C4-2B (cell line): ENCODE data around the gene RNF123.

ENCODE experiments used
- ZFX ChIP-seq: fragments of 450-650 bp; IDR thresholded peaks from 2 replicates; pipeline ENCODE4 v1.6.1; 2017
- TF ChIP-seq, protein P1 (sequence below): fragments of 450-650 bp; conservative IDR thresholded peaks from 2 replicates; pipeline ENCODE4 v1.5.1; 2017; ENCODE audit warnings: mild to moderate bottlenecking

DNA sequence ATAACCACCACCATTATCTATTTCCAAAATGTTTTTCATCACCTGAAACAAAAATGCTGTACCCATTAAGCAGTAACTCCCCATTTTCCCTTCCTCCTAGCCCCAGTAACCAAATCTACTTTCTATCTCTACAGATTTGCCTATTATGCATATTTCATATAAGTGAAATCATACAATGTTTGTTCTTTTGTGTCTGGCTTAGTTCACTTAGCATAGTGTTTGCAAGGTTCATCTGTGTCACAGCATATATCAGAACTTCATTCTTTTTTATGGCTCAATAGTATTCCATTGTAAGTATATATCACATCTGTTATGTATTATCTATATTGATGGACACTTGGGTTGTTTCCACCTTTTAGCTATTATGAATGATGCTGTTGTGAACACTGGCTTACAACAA lies 51.1 kb downstream of the RNF123 start:
- TF ChIP-seq, protein P1, sequence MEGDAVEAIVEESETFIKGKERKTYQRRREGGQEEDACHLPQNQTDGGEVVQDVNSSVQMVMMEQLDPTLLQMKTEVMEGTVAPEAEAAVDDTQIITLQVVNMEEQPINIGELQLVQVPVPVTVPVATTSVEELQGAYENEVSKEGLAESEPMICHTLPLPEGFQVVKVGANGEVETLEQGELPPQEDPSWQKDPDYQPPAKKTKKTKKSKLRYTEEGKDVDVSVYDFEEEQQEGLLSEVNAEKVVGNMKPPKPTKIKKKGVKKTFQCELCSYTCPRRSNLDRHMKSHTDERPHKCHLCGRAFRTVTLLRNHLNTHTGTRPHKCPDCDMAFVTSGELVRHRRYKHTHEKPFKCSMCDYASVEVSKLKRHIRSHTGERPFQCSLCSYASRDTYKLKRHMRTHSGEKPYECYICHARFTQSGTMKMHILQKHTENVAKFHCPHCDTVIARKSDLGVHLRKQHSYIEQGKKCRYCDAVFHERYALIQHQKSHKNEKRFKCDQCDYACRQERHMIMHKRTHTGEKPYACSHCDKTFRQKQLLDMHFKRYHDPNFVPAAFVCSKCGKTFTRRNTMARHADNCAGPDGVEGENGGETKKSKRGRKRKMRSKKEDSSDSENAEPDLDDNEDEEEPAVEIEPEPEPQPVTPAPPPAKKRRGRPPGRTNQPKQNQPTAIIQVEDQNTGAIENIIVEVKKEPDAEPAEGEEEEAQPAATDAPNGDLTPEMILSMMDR: no peak
- no peak for TF ChIP-seq ZFX
